Stomach (tissue), 4 donors: ENCODE data around the gene RNU6-1.

Source experiments
- CTCF ChIP-seq, 7 experiments: fragments of 450-650 bp in 4 of 7; fragments of 200-600 bp in 3 of 7; sonication (generic) in 3 of 7; IDR thresholded peaks; one replicate each; pipeline ENCODE4 v1.5.1; 2016 to 2019; ENCODE audit warnings: antibody characterized with exemption in 7 of 7, control low read depth in 2 of 7, mild to moderate bottlenecking in 1 of 7
- EP300 ChIP-seq: sonication (generic); formaldehyde crosslinking; IDR thresholded peaks from one replicate; pipeline ENCODE4 v1.6.1; 2017; ENCODE audit warnings: antibody characterized with exemption
- POLR2A ChIP-seq, 4 donors: fragments of 450-650 bp; IDR thresholded peaks; one replicate each; pipeline ENCODE4 v1.6.1; 2016; ENCODE audit warnings: antibody characterized with exemption in 4 of 4, control low read depth in 2 of 4, mild to moderate bottlenecking in 1 of 4, moderate library complexity in 1 of 4
- POLR2AphosphoS5 ChIP-seq, 3 donors: sonication (generic); formaldehyde crosslinking; IDR thresholded peaks; one replicate each; pipeline ENCODE4 v1.6.1; 2016; ENCODE audit warnings: antibody characterized with exemption in 3 of 3

- TF ChIP-seq CTCF (IDR thresholded peaks at IDR 0.05) (no peak), EP300 (no peak), POLR2A (IDR thresholded peaks at IDR 0.05) (no peak), POLR2AphosphoS5 (IDR thresholded peaks at IDR 0.05) (no peak)
Measured at GRCh38 chr15:67882487-67883233, 42.8 kb upstream of the RNU6-1 start.
